NCI-H1930 (cell line): ENCODE data around the gene HAT1.

Experiments
- DNase-seq, 2 experiments: peaks; one replicate each; lab custom pipeline; 2025; lab: John Stamatoyannopoulos, UW

The HAT1 gene

DNA sequence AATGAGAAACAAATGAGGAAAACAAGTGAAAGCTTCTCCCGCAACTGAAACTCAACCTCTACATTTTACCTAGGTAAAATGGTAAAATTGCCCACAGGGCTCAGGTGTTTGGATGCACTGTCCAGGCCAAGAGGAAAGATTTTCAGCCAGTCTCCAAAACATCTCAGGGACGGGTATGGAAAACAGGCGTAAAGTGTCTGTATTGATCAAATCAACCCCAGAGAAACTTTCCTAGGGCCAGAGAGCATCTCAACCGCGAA lies 361 bp upstream of the HAT1 start:
- no peak for DNase-seq

DNA sequence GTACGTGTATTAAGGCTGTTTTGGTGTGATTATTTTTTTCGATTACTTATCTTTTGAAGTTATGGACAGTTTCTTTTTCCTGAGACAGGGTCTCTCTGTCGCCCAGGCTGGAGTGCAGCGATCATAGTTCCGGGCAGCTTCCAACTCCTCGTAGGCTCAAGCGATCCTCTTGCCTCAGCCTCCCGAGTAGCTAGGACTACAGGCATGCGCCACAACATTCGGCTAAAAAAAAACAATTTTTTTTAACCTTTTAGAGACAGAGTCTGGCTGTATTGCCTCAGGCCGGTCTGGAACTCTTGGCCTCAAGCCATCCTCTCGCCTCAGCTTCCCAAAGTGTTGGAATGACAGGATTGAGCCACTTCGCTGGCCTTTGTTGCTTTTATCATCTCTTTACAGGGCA lies 945 bp downstream of the HAT1 start:
- DNase-seq: no peak

DNA sequence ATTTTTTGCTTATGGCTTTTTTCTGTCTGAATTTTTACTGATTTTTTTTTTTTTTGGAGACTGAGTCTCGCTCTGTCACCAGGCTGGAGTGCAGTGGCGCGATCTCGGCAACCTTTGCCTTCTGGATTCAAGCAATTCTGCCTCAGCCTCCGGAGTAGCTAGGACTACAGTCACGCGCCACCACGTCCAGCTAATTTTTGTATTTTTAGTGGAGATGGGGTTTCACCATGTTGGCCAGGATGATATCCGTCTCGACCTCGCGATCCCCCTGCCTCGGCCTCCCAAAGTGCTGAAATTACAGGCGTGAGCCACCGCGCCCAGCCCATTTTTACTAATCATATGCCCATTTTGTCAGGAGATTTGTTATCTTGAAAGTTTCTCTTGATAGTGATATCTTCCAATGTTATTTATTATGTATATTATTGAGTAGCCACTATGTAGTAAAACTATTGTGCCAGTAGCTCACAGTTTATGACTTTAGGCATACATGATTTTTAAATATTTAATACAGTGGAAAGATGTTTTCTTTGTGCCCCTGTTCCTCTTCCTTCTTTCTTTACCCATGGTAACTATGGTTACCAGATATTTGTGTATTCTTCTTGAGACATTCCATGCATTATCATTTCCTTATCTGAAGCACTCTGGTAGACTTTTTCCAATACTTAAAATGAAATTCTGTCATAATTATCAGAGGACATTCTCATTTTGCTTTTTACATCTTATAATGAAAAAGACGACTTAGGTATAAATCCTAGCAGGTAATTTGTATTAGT lies 2.1 kb downstream of the HAT1 start:
- no peak for DNase-seq

DNA sequence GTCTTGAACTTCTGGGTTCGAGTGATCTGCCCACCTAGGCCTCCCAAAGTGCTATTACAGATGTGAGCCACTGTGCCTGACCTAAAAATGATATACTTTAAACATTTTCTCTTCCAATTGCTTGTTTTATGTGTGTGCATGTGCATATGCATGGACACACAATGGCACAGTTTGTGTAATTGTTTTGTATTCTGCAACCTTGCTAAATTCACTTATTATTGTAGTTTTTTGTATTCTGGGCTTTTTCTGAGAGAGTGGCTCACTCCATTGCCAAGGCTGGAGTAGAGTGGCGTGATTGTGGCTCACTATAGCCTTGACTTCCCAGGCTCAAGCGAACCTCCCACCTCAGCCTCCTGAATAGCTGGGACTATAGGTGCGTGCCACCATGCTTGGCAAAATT lies 8.1 kb downstream of the HAT1 start:
- no peak for DNase-seq

DNA sequence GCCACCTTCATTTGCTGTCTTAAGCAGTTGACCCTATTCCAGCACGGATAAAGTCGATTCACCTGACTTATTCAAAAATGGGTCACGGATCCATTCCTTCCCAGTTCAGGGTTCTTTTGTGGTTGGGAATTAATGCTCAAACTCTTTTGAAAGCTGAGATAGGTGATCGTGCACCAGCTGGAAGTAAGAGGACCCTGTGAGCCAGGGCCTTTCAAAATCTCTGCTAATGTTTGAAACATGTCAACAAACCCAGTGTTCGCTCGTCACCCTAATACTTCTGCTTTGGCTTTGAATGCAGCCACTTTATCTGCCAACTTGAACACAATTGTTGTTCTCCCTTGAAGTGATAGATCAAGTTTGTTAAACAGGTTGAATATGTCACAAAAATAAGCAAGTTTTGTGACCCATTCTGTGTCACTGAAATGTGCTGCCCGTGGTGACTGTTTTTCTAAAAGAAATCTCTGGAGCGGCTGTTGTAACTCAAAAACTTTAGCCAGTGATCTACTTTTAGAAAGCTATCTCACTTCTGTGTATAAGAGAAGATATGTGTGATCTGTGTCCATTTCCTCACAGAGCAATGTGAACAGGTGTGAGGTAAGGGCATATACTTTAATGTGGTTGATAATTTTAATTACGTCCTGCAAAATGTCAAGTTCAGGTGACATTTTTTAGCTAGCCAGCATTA lies 16.9 kb downstream of the HAT1 start:
- DNase-seq: no peak

DNA sequence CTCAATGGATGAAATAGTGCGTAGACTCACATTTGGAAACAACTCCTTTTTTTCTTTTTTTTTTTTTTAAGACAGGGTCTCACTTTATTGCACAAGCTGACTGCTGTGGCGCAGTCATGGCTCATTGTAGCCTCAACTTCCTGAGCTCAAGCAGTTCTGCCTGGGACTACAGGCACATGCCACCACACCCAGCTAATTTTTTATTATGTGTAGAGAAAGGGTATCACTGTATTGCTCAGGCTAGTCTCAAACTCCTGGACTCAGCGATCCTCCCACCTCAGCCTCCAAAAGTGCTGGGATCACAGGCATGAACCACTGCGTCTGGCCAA lies 17.4 kb downstream of the HAT1 start:
- DNase-seq: no peak

DNA sequence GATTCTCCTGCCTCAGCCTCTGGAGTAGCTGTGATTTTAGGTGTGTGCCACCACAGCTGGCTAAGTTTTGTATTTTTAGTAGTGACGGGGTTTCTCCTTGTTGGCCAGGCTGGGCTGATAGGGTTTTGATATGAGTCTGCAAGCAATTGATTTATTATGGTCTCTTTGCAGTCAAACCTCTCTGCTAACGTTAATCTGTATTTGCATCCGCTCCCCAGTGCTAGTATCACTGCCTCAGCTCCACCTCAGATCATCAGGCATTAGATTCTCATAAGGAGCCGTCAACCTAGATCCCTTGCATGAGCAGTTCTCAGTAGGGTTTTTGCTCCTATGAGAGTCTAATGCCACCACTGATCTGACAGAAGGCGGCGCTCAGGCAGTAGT lies 19.0 kb downstream of the HAT1 start:
- DNase-seq: no peak

DNA sequence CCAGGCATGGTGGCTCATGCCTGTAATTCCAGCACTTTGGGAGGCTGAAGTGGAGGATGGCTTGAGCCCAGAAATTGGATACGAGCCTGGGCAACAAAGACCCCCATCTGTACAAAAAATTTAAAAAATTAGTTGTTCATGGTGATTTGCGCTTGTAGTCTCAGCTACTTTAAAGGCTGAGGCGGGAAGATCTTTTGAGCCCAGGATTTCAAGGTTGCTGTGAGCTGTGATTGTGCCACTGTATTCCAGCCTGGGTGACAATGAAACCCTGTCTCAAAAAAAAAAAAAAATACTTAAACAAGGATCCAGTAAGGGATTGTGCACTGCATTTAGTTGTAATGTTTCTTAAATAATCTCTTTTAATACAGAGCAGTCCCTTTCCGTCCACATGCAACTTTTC lies 21.6 kb downstream of the HAT1 start:
- no peak for DNase-seq

DNA sequence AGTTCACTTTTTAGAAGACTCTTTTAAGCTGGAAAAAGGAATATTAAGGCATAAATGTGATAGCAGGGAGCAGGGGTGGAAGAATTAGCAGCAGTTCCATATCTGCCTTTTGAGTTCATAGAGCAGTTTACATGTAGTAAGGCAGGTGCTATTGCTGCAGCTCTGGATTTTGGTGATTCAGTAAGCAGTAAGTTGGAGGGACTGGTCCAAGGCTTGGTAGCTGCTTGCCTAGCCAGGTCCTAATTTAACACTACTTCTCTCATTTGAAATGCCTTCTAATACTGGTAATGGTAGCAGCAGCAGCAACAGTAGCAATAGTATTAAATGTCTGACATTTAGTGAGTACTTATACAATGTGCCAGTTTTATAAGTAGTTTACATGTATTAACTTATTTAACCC lies 30.0 kb downstream of the HAT1 start:
- DNase-seq: no peak

DNA sequence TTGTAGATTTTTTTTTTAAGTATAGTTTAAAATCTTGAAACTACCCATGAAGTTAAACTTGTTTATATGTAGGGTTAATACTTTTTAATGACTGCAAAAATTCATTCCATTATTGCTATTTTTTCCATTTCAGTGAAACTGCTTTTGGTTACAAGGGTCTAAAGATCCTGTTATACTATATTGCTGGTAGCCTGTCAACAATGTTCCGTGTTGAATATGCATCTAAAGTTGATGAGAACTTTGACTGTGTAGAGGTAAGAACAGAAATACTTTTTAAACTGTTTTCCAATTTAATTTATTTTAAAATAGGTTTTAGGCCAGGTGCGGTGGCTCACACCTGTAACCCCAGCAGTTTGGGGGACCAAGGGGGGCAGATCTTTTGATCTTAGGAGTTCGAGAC lies 30.5 kb downstream of the HAT1 start:
- no peak for DNase-seq

DNA sequence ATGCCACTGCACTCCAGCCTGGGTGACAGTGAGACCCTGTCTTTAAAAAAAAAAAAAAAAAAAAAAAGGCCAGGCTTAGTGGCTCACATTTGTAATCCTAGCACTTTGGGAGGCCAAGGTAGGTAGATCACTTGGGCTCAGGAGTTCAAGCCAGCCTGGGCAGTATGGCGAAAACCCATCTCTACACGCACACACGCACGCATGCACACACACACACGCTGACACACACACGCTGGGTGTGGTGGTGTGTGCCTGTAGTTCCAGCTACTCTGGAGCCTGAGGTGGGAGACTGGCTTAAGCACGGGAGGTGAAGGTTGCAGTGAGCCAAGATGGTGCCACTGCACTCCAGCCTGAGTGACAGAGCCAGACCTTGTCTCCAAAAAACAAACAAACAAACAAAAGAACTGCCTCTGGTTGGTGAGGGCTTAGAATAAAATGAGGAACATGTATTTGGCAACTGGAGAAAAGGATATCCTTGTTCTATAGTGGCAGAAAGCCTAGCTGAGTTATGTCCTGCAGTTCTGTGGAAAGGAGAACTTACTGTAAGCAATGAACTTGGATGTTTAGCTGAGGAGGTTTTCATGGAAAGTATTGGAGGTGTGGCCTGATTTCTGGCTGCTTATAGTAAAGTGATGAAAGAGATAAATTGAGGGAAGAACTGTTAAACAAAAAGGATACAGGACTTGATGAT lies 34.0 kb downstream of the HAT1 start:
- no peak for DNase-seq

DNA sequence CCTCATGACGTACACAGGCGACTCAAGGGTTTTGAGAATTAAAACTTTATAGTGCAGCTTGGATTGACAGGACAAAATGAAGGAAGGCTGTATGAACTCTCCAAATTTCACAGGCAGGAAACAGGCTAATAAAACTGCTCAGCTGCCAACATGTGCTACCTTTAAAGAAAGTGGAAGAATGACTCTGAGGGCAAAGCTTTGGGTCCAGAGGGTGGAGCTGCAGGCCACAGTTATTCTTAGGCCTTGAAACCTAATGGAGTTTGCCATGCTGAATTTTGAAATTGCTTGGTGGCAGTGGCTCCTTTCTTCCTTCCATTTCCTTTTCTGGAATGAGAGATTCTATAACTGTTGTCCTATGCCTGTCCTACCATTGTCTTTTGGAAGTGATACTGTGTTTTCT lies 34.8 kb downstream of the HAT1 start:
- peak in 1 of 2 experiments; percentile 7 for DNase-seq

DNA sequence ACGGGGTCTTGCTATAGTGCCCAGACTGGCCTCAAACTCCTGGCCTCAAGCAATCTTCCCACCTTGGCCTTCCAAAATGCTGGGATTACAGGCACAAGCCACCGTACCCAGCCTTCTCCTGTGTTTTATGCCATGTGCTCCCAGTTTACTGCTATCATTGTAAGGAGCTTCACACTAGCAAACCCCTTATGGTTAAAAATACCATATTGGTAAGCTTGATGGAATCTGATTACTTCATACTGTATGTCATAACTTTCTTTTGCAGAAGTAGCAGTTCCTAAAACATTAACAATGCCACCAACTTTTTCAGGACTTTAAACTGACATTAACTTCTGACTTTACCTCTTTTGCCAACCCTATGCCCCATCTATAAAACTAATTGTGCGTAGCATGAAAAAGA lies 36.2 kb downstream of the HAT1 start:
- no peak for DNase-seq

DNA sequence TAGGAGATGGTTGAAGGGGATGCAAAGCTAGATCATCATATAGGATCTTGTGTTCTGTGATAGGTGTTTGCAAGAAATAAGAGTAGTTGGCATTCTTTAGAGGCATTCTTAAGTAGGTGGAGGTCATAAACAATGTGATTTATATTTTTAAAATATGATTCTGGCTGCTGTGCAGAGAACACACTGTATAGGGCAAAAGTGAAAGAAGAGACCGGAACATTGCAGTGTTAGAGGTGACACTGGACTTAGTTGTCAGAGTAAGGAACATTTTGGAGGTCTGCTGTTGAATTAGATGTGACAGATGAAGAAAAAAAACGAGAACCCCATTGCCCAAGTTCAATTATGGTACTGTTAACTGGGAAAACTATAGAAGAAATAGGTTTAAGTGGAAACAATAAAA lies 37.7 kb downstream of the HAT1 start:
- DNase-seq: no peak

DNA sequence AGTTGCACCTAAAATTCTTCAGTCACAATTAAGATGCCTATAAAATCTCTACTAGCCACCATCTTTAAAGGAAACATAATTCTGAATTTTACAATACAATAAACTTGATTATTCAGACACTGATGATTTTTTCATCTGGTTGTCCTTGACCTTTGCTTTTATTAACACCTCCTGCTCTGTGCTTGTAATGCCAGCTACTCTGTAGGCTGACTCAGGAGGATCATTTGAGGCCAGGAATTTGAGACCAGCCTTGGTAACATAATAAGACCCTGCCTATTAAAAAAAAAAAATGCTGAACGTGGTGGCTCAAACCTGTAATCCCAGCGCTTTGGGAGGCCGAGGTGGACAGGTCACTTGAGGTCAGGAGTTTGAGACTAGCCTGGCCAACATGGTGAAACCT lies 38.3 kb downstream of the HAT1 start:
- DNase-seq: no peak

DNA sequence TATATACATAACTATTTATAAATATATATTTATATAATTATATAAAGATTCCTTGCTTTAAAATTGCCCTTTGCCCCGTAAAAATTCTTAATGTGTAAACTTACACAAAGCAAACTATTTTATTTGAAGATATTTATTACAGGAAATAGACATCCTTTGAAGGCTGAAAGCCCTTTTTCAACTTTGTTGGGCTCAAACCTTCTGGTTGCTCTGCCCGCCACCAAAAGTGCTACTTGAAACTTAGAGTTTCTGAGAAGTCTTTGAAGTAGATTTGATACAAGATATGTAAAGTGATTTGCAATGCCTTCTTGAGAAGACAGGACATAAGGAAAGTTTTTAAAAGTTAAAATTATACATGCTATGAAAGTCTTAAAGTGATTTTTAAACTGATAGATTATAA lies 40.9 kb downstream of the HAT1 start:
- DNase-seq: no peak

DNA sequence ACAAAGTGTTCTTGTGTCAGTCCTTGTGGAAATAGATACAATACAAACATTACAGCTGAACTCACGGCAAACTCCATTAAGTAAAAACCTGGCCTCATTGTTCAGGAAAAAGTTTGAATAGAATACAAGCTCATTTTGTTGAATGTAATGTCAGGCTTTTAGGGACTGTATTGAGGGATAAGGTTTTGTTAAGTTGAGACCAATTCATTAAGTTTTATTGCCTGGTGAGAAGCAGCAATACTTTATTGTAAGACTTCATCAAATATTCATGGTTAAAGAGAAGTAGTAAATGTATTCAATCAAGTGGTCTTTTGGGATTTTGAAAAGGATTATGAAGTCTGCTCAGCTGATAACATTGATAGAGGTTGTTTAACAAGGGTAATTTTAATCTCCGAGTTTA lies 42.0 kb downstream of the HAT1 start:
- DNase-seq: peak; percentile 84 to 92

DNA sequence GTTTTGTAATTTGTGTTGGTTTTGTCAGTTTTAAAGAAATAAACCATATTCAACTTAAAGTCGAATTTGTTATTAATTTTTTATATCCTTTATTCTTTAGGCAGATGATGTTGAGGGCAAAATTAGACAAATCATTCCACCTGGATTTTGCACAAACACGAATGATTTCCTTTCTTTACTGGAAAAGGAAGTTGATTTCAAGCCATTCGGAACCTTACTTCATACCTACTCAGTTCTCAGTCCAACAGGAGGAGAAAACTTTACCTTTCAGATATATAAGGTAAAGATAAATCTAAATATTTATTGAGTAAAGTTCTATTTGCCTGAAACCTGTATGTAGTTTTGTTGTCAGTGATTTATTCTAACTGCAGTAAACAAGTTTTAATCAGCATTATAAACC lies 43.0 kb downstream of the HAT1 start:
- DNase-seq: no peak

DNA sequence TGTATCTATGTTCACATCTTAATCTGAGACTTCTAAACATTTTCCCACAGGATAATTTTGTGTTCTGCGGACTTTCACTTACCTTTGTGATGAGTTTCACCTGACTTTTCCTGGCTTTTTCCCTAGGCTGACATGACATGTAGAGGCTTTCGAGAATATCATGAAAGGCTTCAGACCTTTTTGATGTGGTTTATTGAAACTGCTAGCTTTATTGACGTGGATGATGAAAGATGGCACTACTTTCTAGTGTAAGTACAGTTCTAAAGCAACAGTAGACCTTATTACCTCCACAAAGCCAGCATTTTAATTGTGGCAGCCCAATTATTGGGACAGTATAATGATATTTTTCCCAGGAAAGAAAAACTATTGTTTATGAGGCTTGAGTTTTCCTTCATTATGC lies 43.4 kb downstream of the HAT1 start:
- DNase-seq: peak in 1 of 2 experiments; percentile 100

DNA sequence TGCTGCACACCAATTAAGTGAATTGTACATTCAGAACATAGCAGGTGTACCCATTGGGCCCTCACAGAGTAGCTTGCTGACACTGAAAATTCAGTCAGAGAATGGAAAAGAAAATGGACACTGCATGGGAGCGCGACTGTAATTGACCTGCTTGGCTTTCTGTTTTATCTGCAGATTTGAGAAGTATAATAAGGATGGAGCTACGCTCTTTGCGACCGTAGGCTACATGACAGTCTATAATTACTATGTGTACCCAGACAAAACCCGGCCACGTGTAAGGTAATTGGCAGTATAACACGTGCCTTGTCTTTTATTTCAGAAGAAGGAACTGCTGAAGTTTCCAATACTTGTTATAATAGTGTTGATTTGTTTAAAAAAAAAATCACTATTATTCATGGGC lies 44.0 kb downstream of the HAT1 start:
- DNase-seq: peak in 1 of 2 experiments; percentile 100

DNA sequence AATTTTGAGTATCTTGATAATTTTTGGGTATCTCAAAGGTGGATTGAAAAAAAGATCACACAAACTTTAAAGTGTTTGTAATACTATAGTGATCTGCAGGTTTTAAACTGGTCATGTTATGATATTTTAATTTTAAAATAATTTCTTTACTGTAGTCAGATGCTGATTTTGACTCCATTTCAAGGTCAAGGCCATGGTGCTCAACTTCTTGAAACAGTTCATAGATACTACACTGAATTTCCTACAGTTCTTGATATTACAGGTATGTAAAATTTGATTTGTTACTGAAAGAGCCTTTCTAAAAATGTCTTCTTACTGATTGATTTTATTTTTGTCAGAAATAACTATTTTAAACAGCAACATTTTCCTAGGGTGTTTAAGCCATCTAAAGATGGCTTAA lies 44.4 kb downstream of the HAT1 start:
- no peak for DNase-seq

DNA sequence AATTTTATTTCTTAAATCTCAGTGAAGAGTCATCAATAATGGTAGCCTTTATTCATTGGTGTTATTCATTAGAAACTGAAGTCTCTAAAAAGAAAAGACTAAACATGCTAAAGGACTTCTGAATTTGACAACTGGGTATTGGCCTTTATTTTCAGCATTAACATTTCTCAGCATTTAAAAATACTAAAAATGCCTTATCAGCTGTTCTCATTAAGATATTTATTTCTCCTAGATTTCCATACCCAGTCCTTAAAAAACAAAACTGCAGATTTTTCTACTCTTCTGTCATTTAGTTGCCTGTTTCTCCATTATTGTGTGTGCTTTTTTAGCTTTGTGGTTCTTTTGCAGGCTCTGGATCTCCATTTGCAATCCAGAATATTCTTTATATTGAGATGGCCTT lies 46.2 kb downstream of the HAT1 start:
- no peak for DNase-seq

DNA sequence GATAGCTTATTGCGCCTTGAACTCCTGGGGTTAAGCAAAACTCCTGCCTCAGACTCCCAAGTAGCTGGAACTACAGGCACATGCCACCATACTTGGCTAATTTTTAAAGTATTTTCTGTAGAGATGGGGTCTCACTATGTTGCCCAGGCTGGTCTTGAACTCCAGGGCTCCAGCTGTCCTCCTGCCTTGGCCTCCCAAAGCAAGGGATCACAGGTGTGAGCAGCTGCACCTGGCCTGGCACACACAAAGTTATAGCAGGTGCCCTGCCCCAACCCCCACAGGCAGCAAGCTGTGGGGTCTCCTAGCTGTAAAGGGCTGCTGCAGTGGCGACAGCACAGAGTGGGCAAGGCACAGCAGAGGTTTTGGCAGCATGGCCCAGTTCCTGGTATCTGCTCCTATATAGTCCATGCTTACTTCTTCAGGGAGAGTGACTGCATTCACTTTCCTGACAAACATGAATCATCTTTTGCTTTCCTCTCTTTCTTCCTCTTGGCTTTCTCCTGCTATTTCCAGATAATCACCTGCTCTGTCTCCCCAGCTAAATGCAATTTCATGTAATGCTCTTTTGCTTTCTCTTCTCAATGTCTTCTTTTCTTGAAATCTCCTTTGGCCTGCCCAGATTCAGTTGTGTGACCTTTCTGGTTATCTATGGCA lies 50.2 kb downstream of the HAT1 start:
- no peak for DNase-seq
